ENCODE data around the gene MXD1.
"Not testable (repeated sequence)": the region's sequence is repeated elsewhere in the genome, so short reads cannot be mapped to it uniquely, and the experiment has no call there.

MXD1 gene

DNA sequence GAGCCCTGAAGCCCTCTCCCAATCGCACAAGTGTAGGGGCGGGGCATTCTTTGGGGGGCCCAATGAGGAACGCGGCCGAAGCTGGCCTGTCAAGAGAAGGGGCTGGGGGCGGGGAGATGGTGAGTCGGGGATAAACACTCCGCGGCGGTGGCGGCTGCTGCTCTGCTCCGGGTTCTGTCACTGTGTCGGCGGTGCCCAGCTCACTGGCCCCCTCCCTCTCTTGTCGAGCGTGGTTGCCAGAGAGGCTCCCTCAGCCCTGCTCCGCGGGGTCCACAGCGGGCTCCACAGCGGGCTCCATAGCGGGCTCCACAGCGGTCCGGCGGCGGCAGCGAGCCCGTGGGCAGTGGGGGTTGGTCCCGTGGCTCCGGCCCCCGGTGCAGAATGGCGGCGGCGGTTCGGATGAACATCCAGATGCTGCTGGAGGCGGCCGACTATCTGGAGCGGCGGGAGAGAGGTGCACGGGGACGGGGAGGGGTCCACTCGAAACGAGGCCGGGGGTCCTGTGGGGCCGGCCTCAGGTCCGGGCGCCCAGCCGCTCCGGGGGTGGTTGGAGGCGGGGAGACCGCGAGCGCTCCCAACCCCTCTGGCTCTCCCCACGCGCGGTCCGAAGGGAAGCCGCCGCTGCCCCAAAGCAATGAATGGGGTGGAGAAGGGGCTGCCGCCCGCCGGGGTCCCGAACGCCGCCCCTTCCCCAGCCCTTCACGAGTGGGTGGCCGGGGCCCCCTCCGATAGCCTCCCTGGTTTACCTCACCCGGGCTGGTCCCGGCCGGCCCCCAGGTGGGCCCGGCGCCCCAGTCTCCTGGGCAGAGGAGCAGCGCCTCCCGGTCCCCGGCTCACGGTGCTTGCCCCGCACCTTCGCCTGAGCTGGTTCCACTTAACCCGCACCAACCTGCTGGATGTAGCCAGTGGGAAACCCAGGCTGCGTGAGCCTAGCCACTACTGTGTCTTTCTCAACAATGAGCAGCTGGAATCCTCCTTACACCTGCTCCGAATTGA lies at the start of gene MXD1:
TSS of gene MXD1 (plus strand) at position 160 of the 996 bp plus-strand sequence. CDS start at position 382, 222 bp downstream.
- H3K4me3 ChIP-seq (ENCODE audit: low read depth, low read length), result peak within 1 kb of the TSS; percentile 75
- TF ChIP-seq POLR2A (IDR thresholded peaks at IDR 0.05; ENCODE audit: extremely low read depth, insufficient read length) (peak; percentile 66), MAX (IDR thresholded peaks at IDR 0.05; ENCODE audit: low read depth, low read length) (0 out of 2 replicates have a peak, but pooled peaks have one; percentile 5), CTCF (IDR thresholded peaks at IDR 0.05; ENCODE audit: low read depth, low read length) (no peak), MYC (IDR thresholded peaks at IDR 0.05; ENCODE audit: low read depth, low read length) (0 out of 2 replicates have a peak, but pooled peaks have one; percentile 13)
- DNase-seq (ENCODE audit: low read depth), result peak; percentile 47

DNA sequence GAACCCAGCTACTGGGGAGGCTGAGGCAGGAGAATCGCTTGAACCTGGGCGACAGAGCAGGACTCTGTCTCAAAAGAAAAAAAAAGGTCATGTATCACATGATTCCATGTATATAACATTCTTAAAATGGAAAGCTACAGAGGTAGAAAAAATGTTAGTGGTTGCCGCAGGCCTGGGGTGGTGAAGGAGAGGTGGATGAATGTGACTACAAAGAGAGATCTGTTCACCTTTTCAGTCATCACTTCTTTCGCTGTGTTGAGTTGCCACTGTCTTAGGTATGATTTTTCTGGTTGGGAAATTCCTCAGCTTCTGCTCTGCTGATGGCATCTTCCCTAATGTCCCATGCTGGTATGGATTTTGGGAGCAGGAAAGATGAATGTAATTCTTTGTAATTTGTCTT lies 26.5 kb upstream of the MXD1 start:
- no peak for TF ChIP-seq MAX (IDR thresholded peaks at IDR 0.05; ENCODE audit: low read depth, low read length)

DNA sequence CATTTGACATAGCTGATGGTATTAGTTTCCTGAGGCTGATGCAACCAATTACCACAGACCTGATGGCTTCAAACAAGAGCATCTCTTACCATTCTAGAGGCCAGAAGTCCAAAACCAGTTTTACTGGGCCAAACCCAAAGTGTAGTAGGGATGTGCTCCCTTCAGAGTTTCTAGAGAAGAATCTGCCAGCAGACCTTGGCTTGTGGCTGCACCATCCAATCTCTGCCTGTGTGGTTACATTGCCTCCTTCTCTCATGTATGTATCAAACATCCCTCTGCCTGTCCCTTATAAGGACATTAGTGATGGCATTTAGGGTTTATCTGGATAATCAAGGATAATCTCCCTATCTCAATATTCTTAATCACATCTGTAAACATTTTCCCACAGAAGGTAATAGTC lies 25.6 kb upstream of the MXD1 start:
- DNase-seq (ENCODE audit: low read depth), result no peak
- TF ChIP-seq MYC (IDR thresholded peaks at IDR 0.05; ENCODE audit: low read depth, low read length) (no peak), POLR2A (IDR thresholded peaks at IDR 0.05; ENCODE audit: extremely low read depth, insufficient read length) (no peak), CTCF (IDR thresholded peaks at IDR 0.05; ENCODE audit: low read depth, low read length) (no peak), MAX (IDR thresholded peaks at IDR 0.05; ENCODE audit: low read depth, low read length) (no peak)
- no peak overlapping the region for H3K4me3 ChIP-seq (ENCODE audit: low read depth, low read length)

More for the DNA sequence above, 26.5 kb upstream of the MXD1 start:
- H3K4me3 ChIP-seq (ENCODE audit: low read depth, low read length), result no peak overlapping the region
- no peak for DNase-seq (ENCODE audit: low read depth)

- no peak overlapping the region for H3K4me3 ChIP-seq (ENCODE audit: low read depth, low read length)
- DNase-seq (ENCODE audit: low read depth), result no peak
- TF ChIP-seq MYC (IDR thresholded peaks at IDR 0.05; ENCODE audit: low read depth, low read length), result no peak
- TF ChIP-seq MAX (IDR thresholded peaks at IDR 0.05; ENCODE audit: low read depth, low read length), result no peak
- TF ChIP-seq POLR2A (IDR thresholded peaks at IDR 0.05; ENCODE audit: extremely low read depth, insufficient read length), result no peak
- no peak for TF ChIP-seq CTCF (IDR thresholded peaks at IDR 0.05; ENCODE audit: low read depth, low read length)
Measured at GRCh38 chr2:69890881-69891280, 24.0 kb upstream of the MXD1 start.

GRCh38 chr2:69892838-69893424 lies 22.0 kb upstream of the MXD1 start:
- TF ChIP-seq CTCF (IDR thresholded peaks at IDR 0.05; ENCODE audit: low read depth, low read length), result peak; percentile 4
- DNase-seq (ENCODE audit: low read depth), result peak; percentile 56
- H3K4me3 ChIP-seq (ENCODE audit: low read depth, low read length), result not testable (repeated sequence)
